Stimulated activated CD4-positive, alpha-beta T cell treated with anti-CD3 and anti-CD28 coated beads, Interleukin-4, amount 100 ng/mL, for 24 hours (primary cell): Measurements from ENCODE around the gene MTPN.

ENCODE experiments used
- DNase-seq: peaks from one replicate; pipeline ENCODE4 v3.0.0-alpha.2; 2020

The MTPN gene

GRCh38 chr7:135877805-135878204, 99.4 kb downstream of the MTPN start:
- DNase-seq, result no peak
